Subcutaneous adipose tissue (tissue), 4 donors: Measurements from ENCODE around the gene CHRNB4. TPM values are rescaled to one million over a fixed set of nuclear protein-coding genes. Genes with fewer than 3 reads are reported as not detected.

Source experiments
- CTCF ChIP-seq: fragments of 450-650 bp; IDR thresholded peaks from one replicate; pipeline ENCODE4 v1.5.1; 2016; ENCODE audit warnings: low read depth, mild to moderate bottlenecking, control low read depth, antibody characterized with exemption, moderate library complexity
- total RNA-seq, 4 donors: library from RNA; depleted of rRNA; stranded (reverse); fragments of >200 nt; gene quantifications; one replicate each; pipeline ENCODE4 v1.1.0, GENCODE V29; 2016

CHRNB4 gene
- total RNA-seq, 4 donors from 2014 or later = not detected

DNA sequence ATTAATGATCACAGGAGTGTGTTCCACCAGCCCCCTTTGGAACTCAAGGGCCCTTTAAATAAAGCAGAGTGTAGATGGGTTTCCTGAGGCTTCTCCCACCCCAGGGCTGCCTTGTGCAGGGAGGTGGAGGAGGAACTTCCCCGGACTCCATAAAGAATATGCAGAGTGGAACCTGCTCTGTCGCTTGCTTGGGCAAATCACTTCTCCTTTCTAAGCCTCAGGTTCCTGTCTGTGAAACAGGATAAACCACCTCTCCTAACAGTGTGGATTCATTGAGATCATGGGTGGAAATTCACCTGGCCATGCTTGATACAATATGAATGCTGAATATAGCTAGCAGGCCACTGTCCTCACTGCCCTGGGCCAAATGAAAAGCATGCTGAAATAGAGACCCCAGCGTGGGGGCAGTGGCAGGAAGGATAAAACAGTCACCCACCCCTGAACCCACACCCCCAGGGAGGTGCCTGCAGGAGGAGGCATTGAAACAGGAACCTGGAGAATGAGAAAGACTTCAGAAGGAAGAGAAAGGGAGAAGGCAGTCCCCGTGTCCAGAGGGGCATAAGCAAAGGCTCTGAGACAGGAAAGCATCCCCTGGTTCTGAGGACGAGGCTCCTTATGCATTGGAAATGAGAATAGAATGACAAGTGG is 41.1 kb upstream of the CHRNB4 start:
- TF ChIP-seq CTCF = no peak

- no peak for TF ChIP-seq CTCF
Measured at GRCh38 chr15:78681281-78682003, 40.4 kb upstream of the CHRNB4 start.

DNA sequence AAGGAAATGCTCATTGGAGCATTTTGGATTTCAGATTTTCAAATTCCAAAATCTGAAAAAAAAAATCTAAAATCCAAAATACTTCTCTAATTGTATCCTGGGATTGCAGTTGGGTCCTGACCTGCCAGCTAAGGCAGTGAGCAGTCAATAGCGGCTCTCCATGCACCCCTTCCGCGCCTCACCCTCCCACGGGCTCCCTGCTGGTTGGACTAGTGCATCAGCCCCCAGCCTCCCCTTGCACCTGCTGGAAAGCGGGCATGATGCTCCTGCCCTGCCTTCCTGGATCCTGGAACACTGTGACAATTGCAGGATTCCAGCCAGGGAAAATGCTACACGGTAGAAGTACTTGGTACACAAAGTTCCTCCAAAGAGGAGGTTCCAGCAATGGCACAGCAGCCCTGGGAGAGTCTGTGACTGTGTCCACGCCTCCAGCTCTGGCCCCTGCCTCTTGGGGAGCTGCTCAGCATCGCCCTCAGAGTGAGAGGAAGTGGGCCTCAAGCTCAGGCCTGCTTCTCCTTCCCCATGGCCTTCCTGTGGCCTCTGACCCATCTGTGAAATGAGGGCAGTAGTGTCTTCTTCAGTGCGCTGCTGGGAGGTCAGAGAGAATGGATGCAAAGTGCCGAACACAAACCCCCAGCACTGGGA is 39.5 kb upstream of the CHRNB4 start:
- TF ChIP-seq CTCF = no peak

- no peak for TF ChIP-seq CTCF
Measured at GRCh38 chr15:78679089-78679511, 38.1 kb upstream of the CHRNB4 start.

DNA sequence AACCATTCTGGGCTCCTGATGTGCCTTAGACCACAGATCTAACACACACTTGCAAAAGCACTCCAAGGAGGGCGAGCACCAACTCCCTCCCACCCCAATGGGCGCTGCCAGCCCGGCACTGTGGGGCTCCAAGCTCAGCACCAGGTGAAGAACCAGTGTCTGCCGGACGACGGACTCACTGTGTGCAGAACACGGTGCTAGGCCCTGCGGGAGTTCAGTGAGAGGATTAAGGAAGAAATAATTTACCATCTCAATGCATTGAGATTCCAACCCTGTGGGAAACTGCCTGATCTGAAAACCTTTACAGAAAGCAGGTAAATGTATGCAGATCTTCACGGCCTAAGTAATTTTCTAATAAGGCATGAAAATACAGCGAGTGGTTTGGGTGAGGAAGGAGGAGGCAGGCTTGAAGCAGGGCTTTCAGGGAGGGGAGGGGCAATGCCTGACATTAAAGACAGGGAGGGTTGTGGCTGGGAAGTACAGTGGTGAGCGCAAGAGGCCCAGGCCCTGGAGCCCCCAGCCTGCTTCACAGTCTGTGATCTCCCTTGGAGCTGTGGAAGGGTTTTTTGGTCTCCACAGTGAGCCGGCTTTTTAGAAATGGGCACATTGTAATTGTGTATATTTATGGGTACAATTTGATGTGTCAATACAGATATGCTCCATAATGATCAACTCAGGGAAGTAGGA is 35.6 kb upstream of the CHRNB4 start:
- TF ChIP-seq CTCF = no peak

GRCh38 chr15:78675617-78676360 is 34.8 kb upstream of the CHRNB4 start:
- no peak for TF ChIP-seq CTCF
